NK-92 (cell line): ENCODE measurements around the gene CDH23.

Source experiments
- DNase-seq: peaks from one replicate; lab custom pipeline; 2025; ENCODE audit not compliant: unreplicated experiment; lab: John Stamatoyannopoulos, UW

Gene CDH23

GRCh38 chr10:71762324-71762723, 365.6 kb downstream of the CDH23 start:
- no peak for DNase-seq

- DNase-seq = no peak
Measured at GRCh38 chr10:71763352-71764127, 366.8 kb downstream of the CDH23 start.

- no peak for DNase-seq
Measured at GRCh38 chr10:71765176-71765904, 368.6 kb downstream of the CDH23 start.

- no peak for DNase-seq
Measured at GRCh38 chr10:71765906-71766716, 369.4 kb downstream of the CDH23 start.

- no peak for DNase-seq
Measured at GRCh38 chr10:71766717-71767419, 370.1 kb downstream of the CDH23 start.

- no peak for DNase-seq
Measured at GRCh38 chr10:71767420-71768035, 370.8 kb downstream of the CDH23 start.

GRCh38 chr10:71769279-71769823, 372.6 kb downstream of the CDH23 start:
- DNase-seq = no peak

GRCh38 chr10:71770255-71770654, 373.5 kb downstream of the CDH23 start:
- no peak for DNase-seq

GRCh38 chr10:71770789-71771188, 374.1 kb downstream of the CDH23 start:
- DNase-seq = no peak

- DNase-seq = no peak
Measured at GRCh38 chr10:71771204-71771603, 374.5 kb downstream of the CDH23 start.

- no peak for DNase-seq
Measured at GRCh38 chr10:71771821-71772617, 375.3 kb downstream of the CDH23 start.

GRCh38 chr10:71772832-71773220, 376.1 kb downstream of the CDH23 start:
- no peak for DNase-seq

- peak; percentile 19 for DNase-seq
Measured at GRCh38 chr10:71773221-71773971, 376.7 kb downstream of the CDH23 start, which contains the start of gene VSIR. Gene VSIR, minus strand, starts transcription at chr10:71773520. Its CDS starts 81 bp downstream, at chr10:71773439.

- DNase-seq = no peak
Measured at GRCh38 chr10:71774916-71775702, 378.4 kb downstream of the CDH23 start.

- DNase-seq = no peak
Measured at GRCh38 chr10:71776481-71776925, 379.8 kb downstream of the CDH23 start.

- no peak for DNase-seq
Measured at GRCh38 chr10:71777213-71777985, 380.7 kb downstream of the CDH23 start.
